ENCODE measurements around the gene DARS1. TPM values are rescaled to one million over a fixed set of nuclear protein-coding genes. Genes with fewer than 3 reads are reported as not detected.
"Not testable (repeated sequence)": the region's sequence is repeated elsewhere in the genome, so short reads cannot be mapped to it uniquely, and the experiment has no call there.

Gene DARS1
- total RNA-seq, 1 donor from 2014 or later = 109 TPM

- intact Hi-C loops (cut with micrococcal nuclease) = no loop called here
These were observed 87.1 kb downstream of the DARS1 start for GRCh38 chr2:135898234-135898786.

DNA sequence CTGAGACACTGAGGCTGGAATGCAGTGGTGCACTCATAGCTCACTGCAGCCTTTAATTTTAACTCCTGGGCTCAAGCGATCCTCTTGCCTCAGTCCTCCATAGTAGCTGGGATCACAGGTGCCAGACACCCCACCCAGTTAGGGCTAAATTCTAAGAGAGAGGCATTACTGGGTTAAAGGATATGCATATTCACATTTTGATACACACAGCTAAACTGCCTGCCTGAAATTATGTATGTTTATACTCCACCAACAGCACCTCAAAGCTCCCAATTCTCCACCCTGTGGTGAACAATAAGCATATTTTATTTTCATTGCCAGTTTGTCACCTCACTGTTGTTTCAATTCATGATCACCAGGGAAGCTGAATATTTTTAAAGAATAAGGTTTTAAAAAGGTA is 90.5 kb downstream of the DARS1 start:
- intact Hi-C loops (cut with micrococcal nuclease) = no loop called here

GRCh38 chr2:135893374-135893794 is 92.0 kb downstream of the DARS1 start:
- intact Hi-C loops (cut with micrococcal nuclease) = no loop called here

DNA sequence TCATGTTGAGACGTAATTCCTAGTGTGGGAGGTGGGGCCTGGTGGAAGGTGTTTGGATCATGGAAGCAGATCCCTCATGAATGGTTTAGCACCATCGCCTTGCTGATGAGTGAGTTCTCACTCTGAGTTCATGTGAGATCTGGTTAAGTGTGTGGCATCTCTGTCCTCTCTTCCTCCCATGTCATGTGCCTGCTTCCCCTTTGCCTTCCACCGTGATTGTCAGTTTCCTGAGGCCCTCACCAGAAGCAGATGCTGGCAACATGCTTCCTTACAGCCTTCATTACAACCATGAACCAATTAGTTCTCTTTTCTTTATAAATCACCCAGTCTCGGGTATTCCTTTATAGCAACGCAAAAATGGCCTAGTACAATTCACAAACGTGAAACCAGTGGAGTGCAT is 94.6 kb downstream of the DARS1 start:
- intact Hi-C loops (cut with micrococcal nuclease) = no loop called here

GRCh38 chr2:135890149-135890548 is 95.3 kb downstream of the DARS1 start:
- intact Hi-C loops (cut with micrococcal nuclease) = no loop called here

- intact Hi-C loops (cut with micrococcal nuclease) = not testable (repeated sequence)
These were observed 96.8 kb downstream of the DARS1 start for GRCh38 chr2:135888587-135888986.

DNA sequence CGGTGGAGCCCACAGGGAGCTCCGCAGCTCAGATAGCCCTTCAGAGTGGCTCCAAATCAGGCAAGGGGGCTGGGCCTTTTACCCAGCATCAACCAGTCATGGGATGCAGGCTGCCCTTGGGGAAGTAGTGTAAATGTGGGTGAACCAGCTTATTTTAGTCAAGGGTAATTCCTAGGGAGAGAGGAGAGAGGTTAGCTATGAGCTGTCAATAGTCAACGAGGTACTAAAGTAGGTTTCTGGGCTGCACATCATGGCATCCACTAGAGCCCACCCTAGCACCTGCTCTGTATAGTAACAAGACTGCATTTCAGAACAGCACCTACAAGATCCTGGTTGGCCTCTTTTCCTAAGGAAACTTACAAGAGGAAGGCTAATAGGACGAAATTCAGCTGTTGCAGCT is 99.7 kb downstream of the DARS1 start:
- intact Hi-C loops (cut with micrococcal nuclease) = no loop called here

DNA sequence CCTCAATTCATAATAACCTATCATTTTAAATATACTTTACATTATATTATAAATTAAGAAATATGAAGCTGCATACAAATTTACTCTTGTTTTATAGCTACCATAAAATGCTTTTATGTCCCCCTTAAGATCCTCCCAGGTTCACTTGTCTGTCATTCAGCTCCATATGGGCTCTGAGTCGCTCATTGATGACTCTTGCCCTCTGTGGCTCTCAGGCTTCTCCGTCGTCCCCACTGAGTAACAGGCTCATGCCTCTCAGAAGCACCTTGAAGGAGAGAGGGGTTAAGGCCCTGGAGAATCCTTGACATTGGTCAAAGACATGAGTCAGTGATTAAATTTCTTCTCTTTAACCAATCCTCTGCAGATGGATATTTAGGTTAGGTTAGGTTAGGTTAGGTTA is 103.0 kb downstream of the DARS1 start:
- intact Hi-C loops (cut with micrococcal nuclease) = no loop called here

DNA sequence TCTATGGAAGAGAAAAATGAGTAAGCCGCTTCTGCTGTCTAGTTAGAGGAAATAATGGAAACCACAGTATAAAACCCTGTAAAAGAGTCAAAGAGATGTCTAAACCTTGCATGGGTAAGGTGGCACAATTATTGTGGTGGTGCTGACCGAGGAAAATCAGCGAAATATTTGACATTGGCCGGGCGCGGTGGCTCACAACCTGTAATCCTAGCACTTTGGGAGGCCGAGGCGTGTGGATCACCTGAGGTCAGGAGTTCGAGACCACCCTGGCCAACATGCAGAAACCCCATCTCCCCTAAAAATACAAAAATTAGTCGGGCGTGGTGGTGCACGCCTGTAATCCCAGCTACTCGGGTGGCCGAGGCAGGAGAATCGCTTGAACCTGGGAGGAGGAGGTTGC is 108.7 kb downstream of the DARS1 start:
- intact Hi-C loops (cut with micrococcal nuclease) = loop anchor here (1.0 to 10.0 kb wide), 12 partner anchors 37 to 1642 kb away; partner anchors contain the start of genes CCNT2, CXCR4, DARS1 and R3HDM1

DNA sequence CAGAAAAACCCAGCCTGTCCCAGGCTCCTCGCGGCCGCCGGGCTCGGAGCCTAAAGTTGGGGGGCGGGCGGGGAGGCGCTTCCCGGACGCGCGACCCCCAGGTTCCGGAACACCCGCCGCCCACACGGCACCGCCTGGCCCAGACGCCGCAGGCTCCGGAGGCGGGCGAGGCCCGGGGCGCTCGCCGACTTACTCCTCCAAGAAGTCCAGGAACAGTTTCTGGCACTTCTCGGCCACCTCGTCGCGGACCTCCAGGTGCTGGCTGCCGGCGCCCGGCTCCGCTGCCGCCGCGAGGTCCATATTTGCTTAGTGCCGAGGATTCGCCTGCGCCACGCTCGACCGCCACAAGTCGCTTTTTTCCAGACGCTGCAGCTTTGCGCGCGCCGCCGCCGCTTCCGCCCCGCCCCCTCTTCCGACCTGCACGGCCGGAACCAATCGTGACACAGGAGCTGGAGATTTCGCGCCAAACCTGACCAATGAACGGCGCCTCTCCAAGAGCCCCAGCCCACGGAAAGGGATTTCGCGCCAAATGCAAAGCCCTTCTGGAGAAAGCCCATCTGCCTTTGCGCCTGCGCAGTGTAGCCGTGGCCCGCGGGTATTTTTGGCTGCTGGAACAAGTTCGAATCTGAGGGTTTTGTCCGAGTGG is 109.2 kb downstream of the DARS1 start, which contains the start of gene MCM6:
MCM6 (minus strand) TSS at position 378 of the 646 bp plus-strand sequence; CDS start at position 300, 78 bp downstream.
- intact Hi-C loops (cut with micrococcal nuclease) = loop anchor here (1.0 to 10.0 kb wide), 12 partner anchors 37 to 1641 kb away; partner anchors contain the start of genes CCNT2, CXCR4, DARS1 and R3HDM1

DNA sequence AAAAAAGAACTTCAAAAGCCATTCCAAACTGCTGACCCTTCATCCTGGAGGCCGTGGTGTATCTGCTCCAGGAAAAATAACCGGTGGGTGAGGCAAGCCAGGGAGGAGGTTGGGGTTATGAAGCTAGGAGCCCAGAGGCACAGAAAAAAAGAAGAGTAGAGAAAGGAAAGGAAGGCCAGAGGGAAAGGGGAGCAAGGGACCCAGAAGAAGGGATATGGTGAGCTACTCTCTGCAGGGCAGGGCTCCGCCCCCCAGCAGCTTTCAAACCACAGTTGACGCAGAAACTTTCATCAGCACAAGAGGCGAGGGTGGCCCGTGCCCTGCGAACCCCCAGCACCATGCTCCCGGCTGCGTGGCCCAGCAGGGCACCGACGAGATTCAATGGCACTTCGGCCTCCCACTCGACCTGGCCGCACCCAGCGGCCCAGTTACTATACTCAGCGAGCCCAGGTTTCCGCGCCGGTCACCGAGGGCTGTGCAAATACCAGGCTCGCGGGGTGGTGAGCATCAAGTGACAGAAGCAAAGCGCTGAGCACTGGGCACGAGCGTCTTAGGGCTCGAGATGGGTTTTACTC is 109.8 kb downstream of the DARS1 start:
- intact Hi-C loops (cut with micrococcal nuclease) = loop anchor here (1.0 to 10.0 kb wide), 13 partner anchors 38 to 1641 kb away; partner anchors contain the start of genes CCNT2, CXCR4, DARS1 and R3HDM1

DNA sequence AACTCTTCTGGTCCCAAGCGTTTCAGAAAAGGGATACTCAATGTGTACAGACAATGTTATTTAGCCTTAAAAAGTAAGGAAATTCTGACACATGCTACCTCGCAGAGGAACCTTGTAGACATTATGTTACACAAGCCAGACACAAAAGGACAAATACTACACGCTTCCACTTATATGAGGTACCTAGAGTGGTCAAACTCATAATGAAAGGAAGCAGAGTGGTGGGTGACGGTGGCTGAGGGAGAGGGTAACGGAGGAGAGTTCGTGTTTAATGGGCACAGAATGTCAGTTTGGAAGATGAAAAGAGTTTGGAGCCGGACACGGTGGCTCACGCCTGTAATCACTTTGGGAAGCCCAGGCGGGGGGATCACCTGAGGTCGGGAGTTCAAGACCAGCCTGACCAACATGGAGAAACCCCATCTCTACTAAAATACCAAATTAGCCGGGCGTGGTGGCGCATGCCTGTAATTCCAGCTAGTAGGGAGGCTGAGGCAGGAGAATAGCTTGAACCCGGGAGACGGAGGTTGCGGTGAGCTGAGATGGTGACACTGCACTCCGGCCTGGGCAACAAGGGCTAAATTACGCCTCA is 110.6 kb downstream of the DARS1 start:
- intact Hi-C loops (cut with micrococcal nuclease) = loop anchor here (1.0 to 10.0 kb wide), 3 partner anchors 9 to 1640 kb away; no protein-coding TSS in a partner anchor

- intact Hi-C loops (cut with micrococcal nuclease) = loop anchor here (10.0 kb wide), 1 partner anchor 1636 kb away; no protein-coding TSS in a partner anchor
These were observed 114.9 kb downstream of the DARS1 start for GRCh38 chr2:135870571-135870970.

DNA sequence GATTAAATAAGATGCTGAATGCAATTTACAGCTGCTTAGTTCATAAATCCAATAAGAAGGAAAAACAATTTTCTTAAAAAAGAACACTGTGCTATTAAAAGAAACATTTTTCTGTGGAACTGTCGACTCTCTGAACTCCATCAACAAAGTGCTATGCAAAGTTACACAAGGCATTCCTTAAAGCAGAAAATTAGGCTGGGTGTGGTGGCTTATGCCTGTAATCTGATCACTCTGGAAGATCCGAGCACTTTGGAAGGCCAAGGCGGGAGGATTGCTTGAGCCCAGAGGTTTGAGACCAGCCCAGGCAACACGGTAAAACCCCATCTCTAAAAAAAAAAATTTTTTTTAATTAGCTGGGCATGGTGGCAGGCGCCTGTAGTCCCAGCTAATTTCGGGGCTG is 122.2 kb downstream of the DARS1 start:
- intact Hi-C loops (cut with micrococcal nuclease) = no loop called here

GRCh38 chr2:135862718-135863117 is 122.7 kb downstream of the DARS1 start:
- intact Hi-C loops (cut with micrococcal nuclease) = no loop called here

Other genes starting within 250 kb of the DARS1 start
- 133 and 136 TPM in 2 replicates for gene UBXN4, start 243.8 kb downstream of the DARS1 start, total RNA-seq
- gene LCT, start 148.4 kb downstream of the DARS1 start, total RNA-seq = 0.49 and 0.74 TPM in 2 replicates
- gene MCM6, start 109.2 kb downstream of the DARS1 start, total RNA-seq = 99.2 and 103 TPM in 2 replicates
- 247 and 248 TPM in 2 replicates for gene CXCR4, start 132.5 kb upstream of the DARS1 start, total RNA-seq